Hepatocyte (in vitro differentiated cells): ENCODE data around the gene RBM47.

Experiments
- EZH2 ChIP-seq: fragments of 200-600 bp; sonication (generic); IDR thresholded peaks from 2 replicates; pipeline ENCODE4 v1.6.1; 2016; ENCODE audit warnings: antibody characterized with exemption, mild to moderate bottlenecking, borderline replicate concordance
- TF ChIP-seq, protein P1 (sequence below): fragments of 200-600 bp; sonication (generic); IDR thresholded peaks from 2 replicates; pipeline ENCODE4 v1.5.1; 2016; ENCODE audit warnings: antibody characterized with exemption, mild to moderate bottlenecking; ENCODE audit not compliant: poor library complexity

DNA sequence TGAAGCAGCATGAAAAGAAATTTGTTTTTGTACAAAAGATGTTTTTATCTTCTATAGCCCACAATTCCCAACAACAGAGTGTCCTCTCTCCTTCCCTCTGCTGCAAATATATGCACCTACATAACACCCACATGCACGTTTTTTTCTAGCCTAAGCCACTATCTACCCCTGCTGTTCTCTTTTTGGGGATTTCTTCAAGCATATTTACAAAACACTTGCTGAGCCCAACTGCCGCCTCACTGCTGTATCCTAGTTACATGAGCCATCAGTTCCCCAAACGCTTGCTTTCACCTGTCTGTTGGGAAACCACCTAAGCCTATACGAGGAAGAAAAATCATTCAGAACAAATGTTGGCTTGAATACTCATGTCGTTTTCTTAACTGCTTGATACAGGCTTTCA lies 167.3 kb downstream of the RBM47 start:
- TF ChIP-seq, protein P1, sequence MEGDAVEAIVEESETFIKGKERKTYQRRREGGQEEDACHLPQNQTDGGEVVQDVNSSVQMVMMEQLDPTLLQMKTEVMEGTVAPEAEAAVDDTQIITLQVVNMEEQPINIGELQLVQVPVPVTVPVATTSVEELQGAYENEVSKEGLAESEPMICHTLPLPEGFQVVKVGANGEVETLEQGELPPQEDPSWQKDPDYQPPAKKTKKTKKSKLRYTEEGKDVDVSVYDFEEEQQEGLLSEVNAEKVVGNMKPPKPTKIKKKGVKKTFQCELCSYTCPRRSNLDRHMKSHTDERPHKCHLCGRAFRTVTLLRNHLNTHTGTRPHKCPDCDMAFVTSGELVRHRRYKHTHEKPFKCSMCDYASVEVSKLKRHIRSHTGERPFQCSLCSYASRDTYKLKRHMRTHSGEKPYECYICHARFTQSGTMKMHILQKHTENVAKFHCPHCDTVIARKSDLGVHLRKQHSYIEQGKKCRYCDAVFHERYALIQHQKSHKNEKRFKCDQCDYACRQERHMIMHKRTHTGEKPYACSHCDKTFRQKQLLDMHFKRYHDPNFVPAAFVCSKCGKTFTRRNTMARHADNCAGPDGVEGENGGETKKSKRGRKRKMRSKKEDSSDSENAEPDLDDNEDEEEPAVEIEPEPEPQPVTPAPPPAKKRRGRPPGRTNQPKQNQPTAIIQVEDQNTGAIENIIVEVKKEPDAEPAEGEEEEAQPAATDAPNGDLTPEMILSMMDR, result no peak
- no peak for TF ChIP-seq EZH2
